ENCODE measurements around the gene GSN. TPM values are rescaled to one million over a fixed set of nuclear protein-coding genes. Genes with fewer than 3 reads are reported as not detected.

GSN gene
- total RNA-seq, 1 experiment from 2014 or later, result 28.4 TPM

DNA sequence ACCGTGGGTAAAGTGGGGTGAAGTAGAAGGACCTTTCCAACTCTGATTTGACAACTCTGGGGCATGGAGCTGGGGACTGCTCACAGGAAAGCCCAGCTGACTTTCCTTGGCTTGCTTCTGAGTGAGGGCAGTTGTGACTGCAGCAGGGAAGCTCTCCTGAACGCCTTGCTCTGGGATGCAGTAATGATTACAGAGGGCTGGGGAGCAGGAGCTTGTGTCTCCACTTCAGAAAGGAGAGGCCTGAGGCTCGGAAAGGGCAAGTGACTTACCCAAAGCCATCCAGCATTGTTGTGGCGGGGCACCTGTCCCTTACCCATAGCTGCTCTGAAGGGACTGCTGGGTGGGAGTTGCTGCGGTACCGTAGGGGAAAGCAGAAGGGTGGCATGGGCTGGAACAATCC, 41.2 kb downstream of the GSN start:
- Histone ChIP-seq H3K4me1 (ENCODE audit: insufficient read depth, low read length, poor library complexity, severe bottlenecking) (no peaks in the 10 kb centered on the region), H3K27ac (ENCODE audit: low read depth, low read length, poor library complexity, severe bottlenecking) (no peak overlapping the region), H3K4me3 (ENCODE audit: low read depth, low read length, poor library complexity, severe bottlenecking) (no peak overlapping the region), H3K9me3 (ENCODE audit: low read depth, low read length, poor library complexity, severe bottlenecking) (no peaks in the 10 kb centered on the region), H3K27me3 (replicated peaks; ENCODE audit: insufficient read depth, low read depth, low read length, poor library complexity) (no peaks in the 10 kb centered on the region), H3K36me3 (ENCODE audit: insufficient read depth, low read length, poor library complexity, severe bottlenecking) (no peaks in the 10 kb centered on the region)
- BruUV-seq (replicated peaks), result no TSS peak
- CTCF ChIA-PET, result no interaction called here
- intact Hi-C loops (cut with micrococcal nuclease; ENCODE audit: unreplicated experiment), result no loop called here
- TF ChIP-seq, protein P1, sequence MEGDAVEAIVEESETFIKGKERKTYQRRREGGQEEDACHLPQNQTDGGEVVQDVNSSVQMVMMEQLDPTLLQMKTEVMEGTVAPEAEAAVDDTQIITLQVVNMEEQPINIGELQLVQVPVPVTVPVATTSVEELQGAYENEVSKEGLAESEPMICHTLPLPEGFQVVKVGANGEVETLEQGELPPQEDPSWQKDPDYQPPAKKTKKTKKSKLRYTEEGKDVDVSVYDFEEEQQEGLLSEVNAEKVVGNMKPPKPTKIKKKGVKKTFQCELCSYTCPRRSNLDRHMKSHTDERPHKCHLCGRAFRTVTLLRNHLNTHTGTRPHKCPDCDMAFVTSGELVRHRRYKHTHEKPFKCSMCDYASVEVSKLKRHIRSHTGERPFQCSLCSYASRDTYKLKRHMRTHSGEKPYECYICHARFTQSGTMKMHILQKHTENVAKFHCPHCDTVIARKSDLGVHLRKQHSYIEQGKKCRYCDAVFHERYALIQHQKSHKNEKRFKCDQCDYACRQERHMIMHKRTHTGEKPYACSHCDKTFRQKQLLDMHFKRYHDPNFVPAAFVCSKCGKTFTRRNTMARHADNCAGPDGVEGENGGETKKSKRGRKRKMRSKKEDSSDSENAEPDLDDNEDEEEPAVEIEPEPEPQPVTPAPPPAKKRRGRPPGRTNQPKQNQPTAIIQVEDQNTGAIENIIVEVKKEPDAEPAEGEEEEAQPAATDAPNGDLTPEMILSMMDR (conservative IDR thresholded peaks at IDR 0.05; ENCODE audit: low read depth, low read length), result no peak
- no peak for TF ChIP-seq EZH2 (IDR thresholded peaks at IDR 0.05; ENCODE audit: borderline replicate concordance, low read depth, low read length, poor library complexity, severe bottlenecking)
- POLR2A ChIA-PET (ENCODE audit: low non-redundant PET), result no interaction called here
- no peak for DNase-seq (ENCODE audit: low spot score)

DNA sequence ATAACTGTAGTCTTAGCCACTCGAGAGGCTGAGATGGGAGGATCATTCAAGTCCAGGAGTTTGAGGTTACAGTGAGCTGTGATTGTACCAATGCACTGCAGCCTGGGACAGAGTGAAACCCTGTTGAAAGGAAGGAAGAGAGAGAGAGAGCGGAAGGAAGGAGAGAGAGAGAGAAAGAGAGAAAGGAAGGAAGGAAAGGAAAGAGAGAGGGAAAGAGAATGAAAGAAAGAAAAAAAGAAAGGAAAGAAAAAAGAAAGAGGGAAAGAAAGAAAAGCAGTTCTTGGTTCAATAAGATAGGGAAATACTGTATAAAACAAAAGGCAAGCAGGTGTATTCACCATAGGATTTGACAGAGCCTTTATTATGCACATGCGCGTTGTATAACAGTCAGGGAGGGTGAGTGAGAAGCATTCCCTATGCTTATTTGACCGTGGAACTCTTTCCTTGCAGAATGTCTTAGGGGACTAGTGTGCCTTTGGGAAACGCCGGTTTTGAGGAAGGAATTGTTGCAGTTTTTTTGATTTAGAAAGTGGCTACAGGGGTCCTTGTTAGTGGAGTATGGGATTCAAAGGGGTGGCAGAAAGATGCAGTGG, 42.0 kb downstream of the GSN start:
- POLR2A ChIA-PET (ENCODE audit: low non-redundant PET), result no interaction called here
- intact Hi-C loops (cut with micrococcal nuclease; ENCODE audit: unreplicated experiment), result no loop called here

DNA sequence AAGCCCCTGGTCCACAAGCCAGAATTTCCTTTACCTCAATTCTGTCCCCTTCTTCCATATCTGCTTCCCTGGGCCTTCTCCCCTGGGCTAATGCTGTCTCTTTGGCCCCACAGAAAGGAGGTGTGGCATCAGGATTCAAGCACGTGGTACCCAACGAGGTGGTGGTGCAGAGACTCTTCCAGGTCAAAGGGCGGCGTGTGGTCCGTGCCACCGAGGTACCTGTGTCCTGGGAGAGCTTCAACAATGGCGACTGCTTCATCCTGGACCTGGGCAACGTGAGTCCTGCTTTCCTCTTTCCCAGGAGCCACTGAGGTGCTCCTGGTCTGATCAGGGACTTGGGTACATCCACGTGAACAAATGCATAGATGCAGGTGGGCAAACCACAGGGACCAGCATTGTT, 42.6 kb downstream of the GSN start:
- no peaks in the 10 kb centered on the region for H3K36me3 ChIP-seq (ENCODE audit: insufficient read depth, low read length, poor library complexity, severe bottlenecking)
- POLR2A ChIA-PET (ENCODE audit: low non-redundant PET), result no interaction called here
- no peak for DNase-seq (ENCODE audit: low spot score)

More for the DNA sequence above, 42.0 kb downstream of the GSN start:
- no peaks in the 10 kb centered on the region for H3K27me3 ChIP-seq (replicated peaks; ENCODE audit: insufficient read depth, low read depth, low read length, poor library complexity)
- CTCF ChIA-PET, result no interaction called here
- TF ChIP-seq, protein P1 (conservative IDR thresholded peaks at IDR 0.05; ENCODE audit: low read depth, low read length), result no peak
- TF ChIP-seq EZH2 (IDR thresholded peaks at IDR 0.05; ENCODE audit: borderline replicate concordance, low read depth, low read length, poor library complexity, severe bottlenecking), result no peak
- BruUV-seq (replicated peaks), result no TSS peak
- no peaks in the 10 kb centered on the region for H3K4me1 ChIP-seq (ENCODE audit: insufficient read depth, low read length, poor library complexity, severe bottlenecking)
- H3K9me3 ChIP-seq (ENCODE audit: low read depth, low read length, poor library complexity, severe bottlenecking), result no peaks in the 10 kb centered on the region
- H3K4me3 ChIP-seq (ENCODE audit: low read depth, low read length, poor library complexity, severe bottlenecking), result no peak overlapping the region
- no peaks in the 10 kb centered on the region for H3K36me3 ChIP-seq (ENCODE audit: insufficient read depth, low read length, poor library complexity, severe bottlenecking)
- no peak overlapping the region for H3K27ac ChIP-seq (ENCODE audit: low read depth, low read length, poor library complexity, severe bottlenecking)
- no peak for DNase-seq (ENCODE audit: low spot score)

More for the DNA sequence above, 42.6 kb downstream of the GSN start:
- Histone ChIP-seq H3K27ac (ENCODE audit: low read depth, low read length, poor library complexity, severe bottlenecking) (no peak overlapping the region), H3K9me3 (ENCODE audit: low read depth, low read length, poor library complexity, severe bottlenecking) (no peaks in the 10 kb centered on the region), H3K27me3 (replicated peaks; ENCODE audit: insufficient read depth, low read depth, low read length, poor library complexity) (no peaks in the 10 kb centered on the region), H3K4me3 (ENCODE audit: low read depth, low read length, poor library complexity, severe bottlenecking) (no peak overlapping the region), H3K4me1 (ENCODE audit: insufficient read depth, low read length, poor library complexity, severe bottlenecking) (no peaks in the 10 kb centered on the region)
- TF ChIP-seq EZH2 (IDR thresholded peaks at IDR 0.05; ENCODE audit: borderline replicate concordance, low read depth, low read length, poor library complexity, severe bottlenecking), result no peak
- TF ChIP-seq, protein P1 (conservative IDR thresholded peaks at IDR 0.05; ENCODE audit: low read depth, low read length), result no peak
- intact Hi-C loops (cut with micrococcal nuclease; ENCODE audit: unreplicated experiment), result no loop called here
- CTCF ChIA-PET, result no interaction called here
- BruUV-seq (replicated peaks), result no TSS peak

Data from A673 (cell line).